Omental fat pad (tissue), 4 donors: Measurements from ENCODE around the gene FAM20C. TPM values are rescaled to one million over a fixed set of nuclear protein-coding genes. Genes with fewer than 3 reads are reported as not detected.

Source experiments
- ATAC-seq: fragments of 150-250 bp; one replicate; pipeline ENCODE4 v1.9.1; 2016; ENCODE audit warnings: mild to moderate bottlenecking, moderate library complexity; ENCODE audit not compliant: low FRiP score
- DNase-seq: peaks from one replicate; pipeline ENCODE4 v3.0.0-alpha.2; 2019; ENCODE audit warnings: low spot score
- CTCF ChIP-seq, 3 donors: fragments of 450-650 bp; IDR thresholded peaks; one replicate each; pipeline ENCODE4 v1.5.1; 2016 to 2017; ENCODE audit warnings: antibody characterized with exemption in 3 of 3, mild to moderate bottlenecking in 3 of 3, moderate library complexity in 2 of 3
- total RNA-seq, 4 donors: library from RNA; depleted of rRNA; stranded (reverse); fragments of >200 nt; gene quantifications; one replicate each; pipeline ENCODE4 v1.1.0, GENCODE V29; 2016

FAM20C gene
- total RNA-seq, 4 donors from 2014 or later: 25.5 to 119 (median 35.8) TPM

GRCh38 chr7:231858-232246 lies 39.5 kb downstream of the FAM20C start:
- DNase-seq (no peak), ATAC-seq (no peak)
- TF ChIP-seq CTCF (IDR thresholded peaks at IDR 0.05): no peak

GRCh38 chr7:232410-233248 lies 40.3 kb downstream of the FAM20C start:
- no peak for DNase-seq
- TF ChIP-seq CTCF (IDR thresholded peaks at IDR 0.05): no peak
- no peak for ATAC-seq

- no peak for ATAC-seq
- no peak for DNase-seq
- TF ChIP-seq CTCF (IDR thresholded peaks at IDR 0.05): no peak
These were observed 41.1 kb downstream of the FAM20C start for GRCh38 chr7:233249-234035.

GRCh38 chr7:234051-234707 lies 41.8 kb downstream of the FAM20C start:
- ATAC-seq (no peak), DNase-seq (no peak)
- TF ChIP-seq CTCF (IDR thresholded peaks at IDR 0.05): no peak

- no peak for DNase-seq
- ATAC-seq: peak; percentile 47
- TF ChIP-seq CTCF (IDR thresholded peaks at IDR 0.05): no peak
These were observed 42.6 kb downstream of the FAM20C start for GRCh38 chr7:234708-235553.
